B cell (primary cell): Measurements from ENCODE around the gene CNNM3. TPM values are rescaled to one million over a fixed set of nuclear protein-coding genes. Genes with fewer than 3 reads are reported as not detected.

Experiments used
- ATAC-seq: fragments of 200-7000 bp; cut with Tn5 transposase; one replicate; pipeline ENCODE4 v1.10.0; 2021; ENCODE audit warnings: low read depth, mild to moderate bottlenecking, moderate number of reproducible peaks, moderate library complexity
- CTCF ChIA-PET: fragments of 350-600 bp; sonication (Branson Sonifier 250); formaldehyde crosslinking; loops from one replicate; lab custom pipeline; 2021; ENCODE audit warnings: antibody characterized with exemption, inconsistent platforms; lab: Charles Lee
- POLR2A ChIA-PET: fragments of 350-600 bp; sonication (Branson Sonifier 250); formaldehyde crosslinking; loops from one replicate; lab custom pipeline; 2021; ENCODE audit warnings: antibody characterized with exemption; lab: Charles Lee
- DNase-seq: peaks from one replicate; pipeline ENCODE4 v3.0.0; 2013
- H2AFZ ChIP-seq: 2 replicates; pipeline ENCODE4 v1.6.1; 2012; ENCODE audit warnings: mild to moderate bottlenecking, low read depth, low read length; ENCODE audit not compliant: insufficient read depth, poor library complexity, severe bottlenecking
- H3K27ac ChIP-seq, 2 donors: 1 replicate in 1 of 2; 2 replicates in 1 of 2; pipeline ENCODE4 v1.5.1; 2012 to 2013; ENCODE audit warnings: low read length in 2 of 2, mild to moderate bottlenecking in 2 of 2, moderate library complexity in 1 of 2
- H3K27me3 ChIP-seq, 4 experiments: fragments of 200-600 bp in 1 of 4; sonication (generic) in 1 of 4; replicated peaks in 1 of 4; 1 replicate in 2 of 4; 2 replicates in 2 of 4; pipeline versions ENCODE4 v1.6.1 to v1.7.0; 2013 to 2016; ENCODE audit warnings: low read length in 3 of 4, mild to moderate bottlenecking in 2 of 4, mixed read lengths in 1 of 4, moderate library complexity in 1 of 4; ENCODE audit not compliant: insufficient read depth in 4 of 4, control insufficient read depth in 3 of 4; ENCODE audit errors: control extremely low read depth in 1 of 4
- H3K36me3 ChIP-seq, 2 experiments: replicated peaks in 1 of 2; 1 replicate in 1 of 2; 2 replicates in 1 of 2; pipeline versions ENCODE4 v1.6.1 to v1.7.1; 2013; ENCODE audit warnings: low read length in 1 of 2; ENCODE audit not compliant: insufficient read depth in 2 of 2, control insufficient read depth in 1 of 2; ENCODE audit errors: control extremely low read depth in 1 of 2, extremely low read depth in 1 of 2
- H3K4me1 ChIP-seq, 2 donors: fragments of 200-600 bp in 1 of 2; sonication (generic) in 1 of 2; 1 replicate in 1 of 2; 2 replicates in 1 of 2; pipeline versions ENCODE4 v1.5.1 to v1.6.1; 2013 to 2017; ENCODE audit warnings: low read length in 2 of 2; ENCODE audit not compliant: control insufficient read depth in 2 of 2, insufficient read depth in 2 of 2
- H3K4me2 ChIP-seq: replicated peaks from 2 replicates; pipeline ENCODE3; 2012; ENCODE audit warnings: mild to moderate bottlenecking, low read depth, low read length; ENCODE audit not compliant: poor library complexity, severe bottlenecking
- H3K4me3 ChIP-seq, 5 experiments: fragments of 200-600 bp in 1 of 5; sonication (generic) in 1 of 5; 1 replicate in 3 of 5; 2 replicates in 2 of 5; pipeline versions ENCODE4 v1.5.1 to v1.7.0; 2011 to 2016; ENCODE audit warnings: low read length in 4 of 5, mild to moderate bottlenecking in 4 of 5, low read depth in 2 of 5, control low read depth in 1 of 5, moderate library complexity in 1 of 5; ENCODE audit not compliant: insufficient read depth in 1 of 5; ENCODE audit errors: control extremely low read depth in 1 of 5, extremely low read depth in 1 of 5
- H3K79me2 ChIP-seq: fragments of 200-600 bp; sonication (generic); one replicate; pipeline ENCODE4 v1.6.0; 2016; ENCODE audit warnings: low read length; ENCODE audit not compliant: control insufficient read depth, insufficient read depth
- H3K9ac ChIP-seq: fragments of 200-600 bp; sonication (generic); 2 replicates; pipeline ENCODE4 v1.6.1; 2017; ENCODE audit warnings: mild to moderate bottlenecking, low read length, moderate library complexity
- H3K9me3 ChIP-seq, 3 donors: one replicate each; pipeline versions ENCODE4 v1.6.1 to v1.7.1; 2013; ENCODE audit warnings: low read length in 2 of 3; ENCODE audit not compliant: control insufficient read depth in 2 of 3, insufficient read depth in 1 of 3; ENCODE audit errors: control extremely low read depth in 1 of 3
- H4K20me1 ChIP-seq: 2 replicates; pipeline ENCODE4 v1.6.0; 2012; ENCODE audit warnings: mild to moderate bottlenecking, low read length; ENCODE audit not compliant: insufficient read depth, control insufficient read depth, poor library complexity, severe bottlenecking
- H3K27ac Mint-ChIP-seq: one replicate; pipeline ENCODE4 v1.8.0; 2021; ENCODE audit warnings: mixed read lengths
- H3K27me3 Mint-ChIP-seq: one replicate; pipeline ENCODE4 v1.8.0; 2021; ENCODE audit warnings: mixed read lengths
- H3K4me1 Mint-ChIP-seq: one replicate; pipeline ENCODE4 v1.8.0; 2021; ENCODE audit warnings: mixed read lengths
- H3K4me3 Mint-ChIP-seq: one replicate; pipeline ENCODE4 v1.8.0; 2021; ENCODE audit warnings: mixed read lengths
- H3K9me3 Mint-ChIP-seq: one replicate; pipeline ENCODE4 v1.8.0; 2022; ENCODE audit warnings: mixed read lengths; ENCODE audit not compliant: insufficient read depth
- CTCF ChIP-seq: fragments of 200-600 bp; IDR thresholded peaks from one replicate; pipeline ENCODE4 v1.8.0; 2022; ENCODE audit warnings: antibody characterized with exemption, mild to moderate bottlenecking
- EZH2 ChIP-seq: IDR thresholded peaks from 2 replicates; pipeline ENCODE4 v1.6.1; 2012; ENCODE audit warnings: borderline replicate concordance, low read depth, mild to moderate bottlenecking, moderate library complexity, low read length; ENCODE audit not compliant: insufficient read depth, poor library complexity, severe bottlenecking
- WGBS: methylation state at CpG from one replicate; pipeline ENCODE4 v1.1.5; 2013; ENCODE audit warnings: missing lambda C conversion rate; ENCODE audit not compliant: insufficient coverage; 5-methylcytosine and 5-hydroxymethylcytosine counted together
- intact Hi-C: fragments of 100-400 bp; cut with micrococcal nuclease; formaldehyde crosslinking; loops from one replicate; pipeline ENCODE4 v1.10.0; 2022
- polyA plus RNA-seq: library from polyadenylated mRNA; depleted of rRNA; stranded (reverse); fragments of >200 nt; gene quantifications from 2 replicates; pipeline ENCODE4 v1.2.3, GENCODE V29; 2012
- total RNA-seq, 2 donors: library from RNA; stranded (reverse); fragments of 120-200 nt in 1 of 2; gene quantifications; 1 replicate in 1 of 2; 2 replicates in 1 of 2; pipeline versions ENCODE4 v1.2.3 to v1.2.4, GENCODE V29; 2013 to 2022

Gene CNNM3
- total and polyA plus RNA-seq, 2 donors (not counting 1 experiment from before 2014, with no cell fraction given) = 28.8 to 54.7 TPM

DNA sequence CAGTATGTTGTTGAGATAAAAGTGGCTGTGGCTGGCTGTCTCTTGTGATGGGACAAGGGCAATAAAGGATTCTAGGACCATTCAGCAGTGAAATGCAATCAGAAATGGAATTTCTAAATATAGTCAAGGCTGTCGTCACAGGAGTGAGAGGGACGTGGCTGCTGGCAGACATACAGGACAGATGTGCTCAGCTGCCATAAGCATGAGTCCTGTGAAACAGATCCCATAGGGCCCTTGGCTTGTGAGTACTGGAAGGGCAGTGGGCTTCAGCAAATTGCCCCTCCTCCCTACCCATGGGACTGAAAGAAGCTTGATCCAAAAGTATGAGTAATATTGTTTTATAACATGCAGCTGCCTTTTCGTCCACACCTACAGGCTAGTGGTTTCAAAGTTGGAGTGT, 4.2 kb upstream of the CNNM3 start:
- H3K4me1 ChIP-seq = peaks cover 13 to 17% of the 10 kb centered on the region in 2 donors
- intact Hi-C loops = no loop called here
- Mint-ChIP-seq H3K9me3 (no peaks in the 10 kb centered on the region), H3K27ac (peak overlapping the region; percentile 38), H3K27me3 (no peaks in the 10 kb centered on the region), H3K4me1 (peaks cover 25% of the 10 kb centered on the region), H3K4me3 (no peak overlapping the region)
- no peaks in the 10 kb centered on the region for H3K27me3 ChIP-seq
- no peak overlapping the region for H3K4me3 ChIP-seq
- ChIA-PET CTCF (no interaction called here), POLR2A (interaction anchor here (1.1 kb wide), 1 partner anchor 37 kb away, joined by 8 read pairs; no protein-coding TSS in a partner anchor)
- ATAC-seq = no peak
- TF ChIP-seq CTCF (no peak), EZH2 (no peak)
- peaks cover 0 to 29% of the 10 kb centered on the region in 2 experiments for H3K36me3 ChIP-seq
- no peak overlapping the region for H2AFZ ChIP-seq
- H3K9me3 ChIP-seq = no peaks in the 10 kb centered on the region
- no peak for DNase-seq
- H3K27ac ChIP-seq = no peak overlapping the region
- 80% methylated on average over 2 of the region's 3 CpGs for WGBS
- no peak overlapping the region for H3K9ac ChIP-seq
- H3K79me2 ChIP-seq = peaks cover 1% of the 10 kb centered on the region
- no peak overlapping the region for H3K4me2 ChIP-seq
- H4K20me1 ChIP-seq = peaks cover under 1% of the 10 kb centered on the region

- 100% methylated on average over 2 of the region's 4 CpGs for WGBS
- Mint-ChIP-seq H3K27ac (no peak overlapping the region), H3K4me3 (peak overlapping the region; percentile 11), H3K9me3 (no peaks in the 10 kb centered on the region), H3K4me1 (peaks cover 31% of the 10 kb centered on the region), H3K27me3 (no peaks in the 10 kb centered on the region)
- H3K27ac ChIP-seq = no peak overlapping the region
- H3K9me3 ChIP-seq = no peaks in the 10 kb centered on the region
- intact Hi-C loops = loop anchor here (2.0 kb wide), 1 partner anchor 13 kb away; no protein-coding TSS in a partner anchor
- no peak overlapping the region for H2AFZ ChIP-seq
- DNase-seq (no peak), ATAC-seq (no peak)
- H3K79me2 ChIP-seq = peaks cover 18% of the 10 kb centered on the region
- H3K27me3 ChIP-seq = no peaks in the 10 kb centered on the region
- peaks cover 18% of the 10 kb centered on the region for H4K20me1 ChIP-seq
- peaks cover 0 to 28% of the 10 kb centered on the region in 2 experiments for H3K36me3 ChIP-seq
- ChIA-PET POLR2A (interaction anchor here (0.6 kb wide), 1 partner anchor 9 kb away, joined by 7 read pairs; no protein-coding TSS in a partner anchor), CTCF (interaction anchor here (0.7 to 1.6 kb wide), 4 partner anchors 10 to 137 kb away, joined by 3 to 6 read pairs (median 4); partner anchors contain the start of gene ANKRD39)
- H3K9ac ChIP-seq = no peak overlapping the region
- H3K4me3 ChIP-seq = no peak overlapping the region
- TF ChIP-seq CTCF = no peak
- TF ChIP-seq EZH2 = no peak
- H3K4me1 ChIP-seq = peaks cover 21 to 22% of the 10 kb centered on the region in 2 donors
- H3K4me2 ChIP-seq = no peak overlapping the region
These were observed 2.4 kb upstream of the CNNM3 start for GRCh38 chr2:96813656-96814055.
